Fibroblast of skin of abdomen (primary cell): ENCODE data around the gene CHORDC1. TPM values are rescaled to one million over a fixed set of nuclear protein-coding genes. Genes with fewer than 3 reads are reported as not detected.
"Not testable (repeated sequence)": the region's sequence is repeated elsewhere in the genome, so short reads cannot be mapped to it uniquely, and the experiment has no call there.

Experiments used
- DNase-seq: peaks from one replicate; pipeline ENCODE4 v3.0.0-alpha.2; 2013
- polyA plus RNA-seq, 2 experiments: library from polyadenylated mRNA; unstranded; fragments of 120-200 nt; gene quantifications; one replicate each; pipeline ENCODE4 v1.2.1, GENCODE V29; 2013; ENCODE audit not compliant: insufficient read length in 2 of 2

The CHORDC1 gene
- polyA plus RNA-seq (2013, experiment 1 of 2; ENCODE audit: insufficient read length), result 31.8 TPM
- polyA plus RNA-seq (2013, experiment 2 of 2; ENCODE audit: insufficient read length), result 34.3 TPM

DNA sequence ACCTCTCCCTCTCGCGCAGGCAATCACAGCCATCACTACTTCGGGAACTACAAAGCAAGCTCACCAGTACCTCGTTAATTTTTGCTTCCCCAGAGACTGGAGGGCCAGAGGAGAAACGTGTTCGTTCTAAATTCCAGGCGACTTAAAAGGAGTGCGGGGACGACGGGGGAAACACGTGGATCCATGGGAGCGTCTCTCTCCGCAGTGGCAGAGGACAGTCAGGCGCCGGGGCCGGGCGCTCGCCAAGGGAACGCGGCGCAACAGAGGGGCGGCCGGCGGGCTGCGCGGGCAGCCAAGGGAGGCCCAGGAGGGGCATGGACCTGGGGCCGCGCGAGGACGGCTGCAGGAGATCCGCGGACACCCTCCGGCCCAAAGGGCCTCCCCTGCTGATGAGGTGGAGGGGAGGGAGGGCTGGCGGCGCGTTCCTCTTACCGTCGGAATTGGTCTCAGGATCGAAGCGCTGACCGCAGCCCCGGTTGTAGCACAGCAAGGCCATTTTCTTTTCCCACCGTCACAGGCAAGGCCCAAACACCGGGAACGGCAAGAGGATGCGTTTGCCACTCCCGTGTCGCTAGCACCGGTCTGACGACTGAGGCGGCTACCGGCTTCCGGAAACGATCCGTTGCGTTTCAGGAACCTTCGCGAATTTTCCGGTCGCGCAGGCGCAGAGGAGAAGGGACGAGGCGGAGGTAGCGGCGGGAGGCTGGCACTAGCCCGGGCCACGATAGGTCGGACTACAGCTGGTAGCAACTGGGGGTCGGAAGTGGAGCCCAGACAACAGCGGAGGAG lies at the start of gene CHORDC1:
Gene CHORDC1 (minus strand): TSS at position 591 of the 789 bp plus-strand sequence. CDS start 95 bp downstream, at position 496.
- peak; percentile 86 for DNase-seq

DNA sequence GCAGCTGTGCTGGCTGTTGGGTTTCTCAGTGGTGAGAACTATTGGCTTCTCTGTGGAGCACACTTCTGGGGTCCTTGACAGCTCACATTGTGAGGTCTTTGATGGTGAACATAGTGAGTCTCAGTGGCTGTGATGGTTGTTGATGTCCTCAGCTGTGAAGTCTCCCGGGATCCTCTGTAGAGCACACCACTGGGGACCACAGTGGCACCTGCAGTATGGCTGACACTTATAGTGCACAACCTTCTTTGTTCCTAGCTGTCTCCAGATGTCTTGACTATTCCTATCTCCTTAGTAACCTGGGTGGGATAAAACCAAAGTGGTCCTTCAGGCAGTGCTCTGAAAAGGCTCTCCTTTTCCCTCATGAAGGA lies 34.3 kb upstream of the CHORDC1 start:
- DNase-seq, result no peak

DNA sequence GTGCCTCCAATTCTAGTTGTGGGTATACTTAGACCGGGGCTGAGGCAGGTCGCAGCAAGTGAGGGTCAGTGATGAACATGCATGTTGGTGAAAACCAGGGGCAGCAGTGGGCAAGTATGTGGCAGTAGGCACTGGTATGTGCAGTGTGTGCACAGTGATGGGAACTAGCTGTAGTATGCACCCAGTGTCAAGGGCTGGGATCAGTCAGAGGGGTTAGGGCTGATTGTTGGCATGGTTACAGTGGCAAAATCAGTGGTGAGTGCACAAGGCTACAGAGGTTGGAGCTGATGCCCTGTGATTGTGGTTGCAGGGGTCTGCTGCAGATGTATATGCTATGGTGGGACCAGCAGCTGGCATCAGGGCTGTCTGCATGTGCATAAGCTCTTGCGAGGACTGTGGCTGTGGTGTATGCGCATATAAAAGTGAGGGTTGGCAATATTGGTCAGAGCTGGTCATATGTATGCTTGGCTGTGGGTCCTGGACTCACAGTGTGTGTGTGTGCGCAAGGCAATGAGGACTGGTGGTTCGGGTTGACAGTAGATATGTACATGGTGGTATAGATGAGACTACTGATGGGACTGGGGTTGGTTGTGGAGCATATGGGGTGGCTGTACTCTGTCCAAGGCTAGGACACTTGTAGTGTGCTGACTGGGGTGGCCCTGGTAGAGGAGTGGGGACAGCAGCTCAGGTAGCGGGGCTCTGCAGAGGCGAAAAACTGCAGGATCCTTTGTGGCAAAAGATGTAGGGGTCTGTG lies 33.7 kb upstream of the CHORDC1 start:
- no peak for DNase-seq

DNA sequence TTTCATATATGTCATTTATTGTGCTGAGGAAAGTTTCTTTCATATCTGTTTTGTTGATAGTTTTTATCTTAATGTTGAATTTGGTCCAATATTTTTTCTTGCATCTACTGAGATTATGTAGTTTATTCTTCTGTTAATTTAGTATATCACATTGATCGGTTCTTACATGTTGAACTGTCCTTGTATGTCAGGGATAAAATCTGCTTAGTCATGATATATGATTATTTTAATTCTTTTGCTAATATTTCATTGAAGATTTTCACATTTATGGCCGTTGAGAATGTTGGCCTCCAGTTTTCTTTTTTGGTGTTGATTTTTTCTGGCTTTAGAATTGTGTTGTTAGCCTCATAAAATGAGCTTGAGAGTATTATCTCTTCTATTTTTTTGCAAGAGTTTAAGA lies 31.2 kb upstream of the CHORDC1 start:
- DNase-seq, result no peak

- no peak for DNase-seq
Observed at GRCh38 chr11:90252053-90252452, 29.2 kb upstream of the CHORDC1 start.

- DNase-seq, result no peak
Observed at GRCh38 chr11:90251599-90251998, 28.8 kb upstream of the CHORDC1 start.

DNA sequence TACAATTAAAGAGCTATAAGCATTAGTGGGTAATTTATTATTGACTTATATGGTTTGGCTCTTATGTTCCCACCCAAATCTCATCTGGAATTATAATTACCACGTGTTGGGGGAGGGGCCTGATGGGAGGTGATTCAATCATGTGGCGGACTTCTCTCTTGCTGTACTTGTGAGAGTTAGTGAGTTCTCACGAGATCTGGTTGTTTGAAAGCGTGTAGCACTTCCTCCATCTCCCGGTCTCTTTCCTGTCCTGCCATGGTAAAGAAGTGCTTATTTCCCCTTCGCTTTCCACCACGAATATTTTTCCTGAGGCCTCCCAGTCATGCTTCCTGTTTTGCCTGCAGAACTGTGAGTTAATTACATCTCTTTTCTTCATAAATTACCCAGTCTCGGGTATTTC lies 28.1 kb upstream of the CHORDC1 start:
- no peak for DNase-seq

DNA sequence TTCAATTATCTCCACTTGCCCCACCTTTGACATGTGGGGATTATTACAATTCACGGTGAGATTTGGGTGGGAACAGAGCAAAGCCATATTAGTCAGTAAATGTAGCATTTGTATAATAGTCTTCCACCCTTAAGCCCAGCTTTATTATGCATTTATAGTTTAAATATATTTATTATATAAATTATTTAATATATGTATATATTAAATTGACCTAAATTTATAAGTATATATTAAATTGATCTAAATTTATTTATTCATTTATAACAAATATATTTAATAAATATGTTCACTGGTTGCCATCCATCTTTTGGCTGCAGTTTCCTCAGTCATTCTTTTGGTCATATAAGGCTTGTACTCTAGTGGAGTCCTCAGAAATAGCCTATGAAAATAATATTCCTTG lies 23.6 kb upstream of the CHORDC1 start:
- DNase-seq, result no peak

GRCh38 chr11:90243534-90243933 lies 20.7 kb upstream of the CHORDC1 start:
- DNase-seq, result no peak

DNA sequence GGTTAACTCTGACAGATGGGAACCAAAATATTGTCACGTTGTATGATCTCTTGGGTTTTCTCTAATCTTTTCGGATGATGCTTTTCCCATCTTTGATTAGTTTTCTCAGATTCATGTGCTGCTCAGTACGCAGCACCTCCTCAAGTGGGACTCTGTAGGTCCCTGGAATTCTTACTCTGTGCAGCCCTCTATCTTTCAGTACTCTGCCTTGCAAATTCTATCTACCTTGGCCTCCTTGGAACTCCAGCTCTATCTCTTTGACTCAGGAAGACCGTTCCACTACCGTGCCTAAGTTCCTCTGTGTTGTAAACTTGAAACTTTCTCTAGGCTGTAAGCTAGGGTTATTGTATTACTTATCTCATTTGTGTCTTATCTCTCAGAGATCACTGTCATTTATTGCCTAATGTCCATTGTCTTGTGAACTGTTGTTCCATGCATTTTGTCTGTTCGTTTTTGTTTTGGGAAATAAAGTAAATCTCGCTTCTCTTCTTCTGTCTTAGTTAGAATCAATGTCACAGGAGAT lies 20.1 kb upstream of the CHORDC1 start:
- DNase-seq, result no peak

- no peak for DNase-seq
Observed at GRCh38 chr11:90241414-90241813, 18.6 kb upstream of the CHORDC1 start.

- not testable (repeated sequence) for DNase-seq
Observed at GRCh38 chr11:90239967-90240636, 17.3 kb upstream of the CHORDC1 start.

- DNase-seq, result no peak
Observed at GRCh38 chr11:90237004-90237403, 14.2 kb upstream of the CHORDC1 start.

GRCh38 chr11:90235526-90235925 lies 12.7 kb upstream of the CHORDC1 start:
- peak; percentile 13 for DNase-seq

GRCh38 chr11:90234977-90235376 lies 12.1 kb upstream of the CHORDC1 start:
- no peak for DNase-seq

GRCh38 chr11:90229791-90230190 lies 6.9 kb upstream of the CHORDC1 start:
- peak; percentile 15 for DNase-seq

DNA sequence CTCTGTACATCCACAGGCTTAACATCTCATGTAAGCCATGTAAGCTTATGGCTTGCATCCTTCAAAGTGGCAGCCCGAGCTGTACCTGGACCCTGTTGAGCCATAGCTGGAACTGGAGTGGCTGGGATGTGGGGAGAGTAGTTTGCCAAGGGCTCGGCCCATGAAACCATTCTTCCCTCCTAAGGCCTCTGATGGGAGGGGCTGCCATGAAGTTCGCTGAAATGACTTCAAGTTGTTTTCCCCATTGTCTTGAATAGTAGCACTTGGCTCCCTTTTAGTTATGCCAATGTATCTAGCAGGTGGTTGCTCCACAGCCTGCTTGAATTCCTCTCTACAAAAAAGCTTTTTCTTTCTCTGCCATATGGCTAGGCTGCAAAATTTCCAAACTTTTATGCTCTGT lies 5.2 kb upstream of the CHORDC1 start:
- no peak for DNase-seq

DNA sequence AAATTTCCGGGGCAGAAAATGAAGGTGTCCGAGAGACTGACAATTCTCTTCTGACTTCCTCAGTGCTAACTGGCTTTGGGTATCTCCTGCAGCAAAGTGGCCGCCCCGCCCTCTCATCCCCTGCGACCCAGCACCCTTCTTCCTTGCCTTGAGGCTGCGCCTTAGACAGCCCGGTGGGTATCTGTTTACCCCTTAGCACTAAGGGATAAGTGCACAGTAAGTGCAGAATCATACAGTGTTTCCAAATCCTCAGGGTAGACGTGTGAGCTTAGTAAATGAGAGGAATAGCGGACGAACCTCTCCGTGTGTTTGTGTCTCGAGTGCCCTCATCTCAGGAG lies 368 bp upstream of the CHORDC1 start:
- no peak for DNase-seq

DNA sequence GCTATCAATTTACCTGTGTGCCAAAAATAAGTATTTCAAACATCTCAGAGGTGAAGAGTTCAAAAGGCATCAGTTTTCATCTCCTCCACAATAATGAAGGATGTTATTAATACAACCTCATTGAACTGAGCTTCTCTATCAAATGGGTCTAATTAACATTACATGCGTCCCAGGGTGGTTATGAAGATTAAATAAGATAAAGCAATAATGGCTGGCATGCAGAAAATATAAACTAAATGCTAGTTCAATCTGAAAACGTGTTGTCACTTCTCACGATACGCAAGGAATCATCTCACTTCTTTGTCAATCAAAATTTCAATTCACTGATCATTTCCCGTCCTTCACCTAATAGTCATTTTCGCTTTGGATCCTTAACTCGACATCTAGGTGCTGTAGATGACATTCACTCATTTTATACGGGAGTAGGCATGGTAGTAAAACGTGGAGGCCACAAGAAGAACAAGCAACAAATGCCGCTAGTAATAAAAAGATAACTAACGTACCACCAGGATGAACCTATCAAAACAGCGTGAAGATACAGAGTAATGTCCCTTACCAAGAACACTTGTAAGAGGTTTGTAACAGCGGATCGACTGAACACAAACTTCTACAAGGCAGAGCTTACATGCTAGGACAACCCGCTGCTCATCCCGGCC lies 918 bp downstream of the CHORDC1 start:
- no peak for DNase-seq

- peak; percentile 50 for DNase-seq
Observed at GRCh38 chr11:90220391-90220790, 2.5 kb downstream of the CHORDC1 start.

- DNase-seq, result no peak
Observed at GRCh38 chr11:90219438-90219837, 3.4 kb downstream of the CHORDC1 start.

GRCh38 chr11:90218606-90219005 lies 4.2 kb downstream of the CHORDC1 start:
- DNase-seq, result no peak

- no peak for DNase-seq
Observed at GRCh38 chr11:90216611-90217010, 6.2 kb downstream of the CHORDC1 start.
